Spleen (tissue), 7 donors: ENCODE data around the gene C2orf42.

Experiments
- POLR2A ChIP-seq, 3 donors: fragments of 450-650 bp; IDR thresholded peaks; one replicate each; pipeline ENCODE4 v1.5.1; 2017; ENCODE audit warnings: antibody characterized with exemption in 3 of 3, mild to moderate bottlenecking in 1 of 3
- POLR2AphosphoS5 ChIP-seq, 3 donors: sonication (generic); formaldehyde crosslinking; IDR thresholded peaks; one replicate each; pipeline ENCODE4 v1.5.1; 2017; ENCODE audit warnings: antibody characterized with exemption in 3 of 3
- TF ChIP-seq, protein P1 (sequence below), 11 experiments: fragments of 200-600 bp in 7 of 11; fragments of 450-650 bp in 4 of 11; sonication (generic) in 4 of 11; IDR thresholded peaks in 8 of 11; conservative IDR thresholded peaks in 3 of 11; 1 replicate in 7 of 11; 2 replicates in 4 of 11; pipeline versions ENCODE4 v1.4.0 to v1.8.0; 2016 to 2021; ENCODE audit warnings: antibody characterized with exemption in 11 of 11, inconsistent platforms in 4 of 11, mild to moderate bottlenecking in 1 of 11
- donor health status: DM: no; HTN: no; CAD: no; lungs with moderate emphysema.
- donor health status: DM: no; HTN: no; CAD: no.
- donor health status: DM: no; HTN: no; CAD: no.

DNA sequence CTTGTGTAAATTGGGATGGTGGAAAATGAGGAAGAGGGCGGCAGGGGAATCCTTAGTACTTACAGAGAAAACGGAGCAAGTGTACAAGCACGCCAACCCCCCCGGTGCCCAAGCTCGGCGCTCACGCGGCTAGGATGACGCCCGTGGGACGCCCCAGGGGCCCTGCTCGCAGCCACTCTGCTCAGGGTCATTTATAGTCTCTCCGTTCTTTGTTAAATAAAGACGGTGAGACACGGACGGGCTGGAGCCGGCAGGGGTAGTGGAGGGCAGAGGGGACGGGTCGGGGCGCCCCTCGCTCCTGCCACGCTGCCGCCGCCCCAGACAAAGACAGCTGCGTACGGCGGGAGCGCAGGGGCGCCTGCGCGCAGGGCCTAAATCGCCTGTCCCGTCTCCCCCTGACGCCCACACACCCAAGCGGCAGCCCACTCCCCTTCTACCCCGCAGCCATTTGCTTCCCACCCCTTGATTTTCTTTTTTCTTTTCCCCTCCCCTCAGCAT lies 65.8 kb downstream of the C2orf42 start:
- TF ChIP-seq, protein P1, sequence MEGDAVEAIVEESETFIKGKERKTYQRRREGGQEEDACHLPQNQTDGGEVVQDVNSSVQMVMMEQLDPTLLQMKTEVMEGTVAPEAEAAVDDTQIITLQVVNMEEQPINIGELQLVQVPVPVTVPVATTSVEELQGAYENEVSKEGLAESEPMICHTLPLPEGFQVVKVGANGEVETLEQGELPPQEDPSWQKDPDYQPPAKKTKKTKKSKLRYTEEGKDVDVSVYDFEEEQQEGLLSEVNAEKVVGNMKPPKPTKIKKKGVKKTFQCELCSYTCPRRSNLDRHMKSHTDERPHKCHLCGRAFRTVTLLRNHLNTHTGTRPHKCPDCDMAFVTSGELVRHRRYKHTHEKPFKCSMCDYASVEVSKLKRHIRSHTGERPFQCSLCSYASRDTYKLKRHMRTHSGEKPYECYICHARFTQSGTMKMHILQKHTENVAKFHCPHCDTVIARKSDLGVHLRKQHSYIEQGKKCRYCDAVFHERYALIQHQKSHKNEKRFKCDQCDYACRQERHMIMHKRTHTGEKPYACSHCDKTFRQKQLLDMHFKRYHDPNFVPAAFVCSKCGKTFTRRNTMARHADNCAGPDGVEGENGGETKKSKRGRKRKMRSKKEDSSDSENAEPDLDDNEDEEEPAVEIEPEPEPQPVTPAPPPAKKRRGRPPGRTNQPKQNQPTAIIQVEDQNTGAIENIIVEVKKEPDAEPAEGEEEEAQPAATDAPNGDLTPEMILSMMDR (IDR thresholded peaks at IDR 0.05 in 8 of 11, conservative IDR thresholded peaks at IDR 0.05 in 3 of 11): no peak
- TF ChIP-seq POLR2A (IDR thresholded peaks at IDR 0.05) (no peak), POLR2AphosphoS5 (IDR thresholded peaks at IDR 0.05) (peak; percentile 58 to 85 (median 79))
